Measurements from ENCODE around the gene ACOT7.

The ACOT7 gene

DNA sequence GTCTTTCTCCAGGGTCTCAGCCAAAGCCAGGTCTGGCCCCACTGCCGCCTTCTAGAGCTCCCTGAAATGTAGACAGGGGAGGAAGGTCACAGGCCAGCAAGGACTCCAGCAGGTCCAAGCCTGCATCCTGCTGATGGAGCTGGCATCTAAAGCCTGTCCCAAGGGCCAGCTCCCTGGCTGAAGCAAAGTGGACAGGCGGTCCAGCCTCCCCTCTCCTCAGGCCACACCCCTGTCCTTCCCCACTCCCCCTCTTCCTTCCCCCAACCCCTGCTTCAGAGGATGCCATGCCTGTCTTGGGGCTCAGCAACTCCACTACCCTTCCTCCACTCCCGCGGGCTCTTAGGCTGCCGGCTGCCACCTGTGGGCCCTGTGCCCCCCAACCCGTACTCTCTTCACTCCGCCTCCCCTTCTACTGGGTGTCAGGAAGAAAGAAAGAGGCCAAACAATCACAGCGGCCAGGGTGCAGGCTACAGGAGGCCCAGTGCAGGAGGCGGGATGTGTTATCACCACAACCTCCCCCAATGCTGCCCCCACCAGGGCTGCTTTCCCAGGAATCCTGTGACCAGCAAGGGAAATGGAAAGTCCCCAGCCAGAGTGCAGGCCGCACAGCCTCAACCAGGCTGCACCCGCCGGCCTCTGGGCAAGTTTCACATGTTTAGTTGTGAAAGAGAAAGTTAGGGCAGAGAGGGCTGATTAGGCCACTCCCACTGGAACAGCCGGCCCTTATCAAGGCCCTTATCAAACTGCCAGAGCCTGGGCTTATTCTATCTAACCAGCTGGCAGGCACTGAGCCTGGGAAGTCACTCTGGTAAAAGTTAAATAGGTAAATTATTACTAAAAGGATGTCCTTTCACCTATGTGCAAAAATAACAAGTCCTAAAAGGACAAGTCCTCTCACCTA, 34.1 kb downstream of the ACOT7 start:
- no peak for DNase-seq

DNA sequence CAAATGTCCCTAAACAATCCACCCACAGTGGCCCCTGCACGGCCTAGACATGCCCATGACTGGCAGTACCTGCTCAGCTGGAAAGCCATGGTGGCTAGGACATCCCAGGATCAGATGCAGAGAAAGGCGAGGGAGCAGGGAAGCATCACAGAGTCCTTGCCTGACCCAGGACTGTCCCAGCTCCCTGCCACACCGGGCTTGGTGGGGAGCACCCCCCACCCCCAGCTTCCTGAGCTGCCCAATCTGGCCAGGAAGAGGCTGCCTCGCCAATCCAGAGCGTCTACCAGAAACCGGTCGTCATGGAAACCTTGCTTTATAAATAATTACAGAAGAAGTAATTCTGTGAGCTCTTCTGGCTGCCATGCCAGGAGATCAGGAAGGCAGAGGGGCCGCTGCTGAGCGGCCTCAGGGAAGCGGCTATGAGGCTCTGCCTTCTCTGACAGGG, 34.8 kb downstream of the ACOT7 start:
- DNase-seq, result no peak

DNA sequence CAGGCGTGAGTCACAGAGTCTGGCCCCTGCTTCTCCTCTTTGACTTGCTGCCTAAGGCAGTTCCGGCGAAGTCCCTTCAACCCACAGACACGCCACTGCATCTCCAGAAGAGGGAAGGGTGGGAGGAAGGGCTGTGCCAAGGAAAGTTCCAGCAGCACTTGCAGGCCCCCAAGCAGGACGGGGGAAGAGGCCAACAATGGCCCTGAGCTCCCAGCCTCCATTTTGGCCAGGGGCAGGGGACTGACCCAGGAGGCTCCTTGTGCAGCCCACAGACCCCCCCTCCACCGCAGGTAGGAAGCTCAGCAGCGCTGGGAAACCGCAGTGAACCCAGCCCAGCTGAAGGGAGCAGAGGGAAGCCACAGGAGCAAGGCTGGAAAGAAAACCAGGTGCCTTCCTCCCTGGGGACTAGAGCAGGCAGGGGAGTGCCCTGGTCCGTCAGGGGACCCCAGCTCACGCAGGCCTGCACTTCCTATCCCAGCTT, 35.4 kb downstream of the ACOT7 start:
- no peak for DNase-seq

DNA sequence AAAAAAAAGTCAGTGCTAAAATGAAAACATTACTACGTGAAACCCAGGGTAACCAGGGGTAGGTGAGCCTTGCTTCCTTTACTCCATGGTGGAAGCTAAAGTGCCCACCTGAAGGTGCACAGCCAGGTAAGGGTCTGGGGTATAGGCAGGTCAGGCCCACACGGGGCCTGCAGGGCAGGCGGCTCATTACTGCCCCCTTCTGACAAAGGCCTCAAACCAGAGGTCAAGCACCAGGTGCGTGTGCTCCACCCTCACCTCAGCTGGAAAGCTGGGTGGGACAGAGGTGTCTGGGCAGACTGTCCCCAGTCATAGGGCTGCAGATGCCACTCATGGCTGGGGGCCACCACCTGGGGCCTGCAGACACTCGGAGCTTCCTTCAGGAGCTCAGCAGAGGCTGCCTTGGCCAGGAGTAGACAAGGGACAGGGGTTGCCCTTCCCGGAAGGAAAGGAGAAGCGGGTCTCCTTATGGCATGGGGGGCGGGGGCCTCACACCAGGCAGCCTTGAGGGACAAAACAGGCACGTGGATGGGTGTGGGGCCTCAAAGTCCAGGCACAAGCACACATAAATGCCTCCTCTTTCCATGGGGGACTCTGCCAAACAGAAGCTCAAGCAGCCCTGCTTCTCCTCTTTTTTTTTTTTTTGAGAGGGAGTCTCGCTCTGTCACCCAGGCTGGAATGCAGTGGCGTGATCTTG, 36.2 kb downstream of the ACOT7 start:
- DNase-seq, result no peak

DNA sequence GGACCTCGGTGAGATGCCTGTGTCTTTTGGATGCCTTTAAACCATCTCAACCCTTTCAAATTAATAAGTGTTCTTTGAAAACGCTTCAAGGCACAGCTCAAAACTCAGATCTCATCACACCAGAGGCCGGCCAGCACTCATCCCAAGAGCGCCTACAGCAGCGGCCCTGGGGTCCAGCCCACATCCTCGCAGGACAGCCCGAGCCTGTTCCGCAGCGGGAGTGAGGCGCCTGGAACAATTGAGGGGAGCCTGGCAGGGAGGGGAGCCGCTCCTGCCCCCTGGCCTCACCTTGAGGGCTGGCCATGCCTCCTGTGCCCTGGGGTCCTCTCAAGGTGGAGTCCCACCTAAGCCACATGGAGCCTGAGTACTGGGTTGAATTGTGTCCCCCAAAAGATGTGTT, 37.9 kb downstream of the ACOT7 start:
- no peak for DNase-seq

DNA sequence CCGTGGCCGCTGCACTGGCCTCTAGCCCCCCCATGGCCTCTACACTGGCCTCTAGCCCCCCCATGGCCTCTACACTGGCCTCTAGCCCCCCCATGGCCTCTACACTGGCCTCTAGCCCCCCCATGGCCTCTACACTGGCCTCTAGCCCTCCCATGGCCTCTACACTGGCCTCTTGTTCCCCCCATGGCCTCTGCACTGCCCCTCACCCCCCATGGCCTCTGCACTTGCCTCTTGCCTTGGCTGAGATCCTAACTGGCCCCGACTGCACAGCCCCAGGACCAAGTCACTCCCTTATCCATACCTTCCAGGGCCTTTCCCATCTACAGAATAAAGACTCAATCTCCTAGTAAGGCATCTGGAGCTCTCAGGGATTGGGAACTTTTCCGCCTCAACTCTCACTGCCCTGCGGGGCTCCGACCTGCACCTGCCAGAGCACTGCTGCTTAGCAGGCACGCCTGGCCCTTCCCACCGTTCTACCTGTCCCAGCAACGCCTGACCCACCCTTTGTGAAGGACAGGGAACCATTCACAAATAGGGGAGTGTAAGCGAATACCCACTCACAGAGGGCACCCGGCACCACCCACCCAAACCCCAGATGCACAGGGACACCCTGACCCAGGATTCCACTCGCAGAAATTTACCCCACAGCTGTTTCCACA, 38.8 kb downstream of the ACOT7 start:
- no peak for DNase-seq

DNA sequence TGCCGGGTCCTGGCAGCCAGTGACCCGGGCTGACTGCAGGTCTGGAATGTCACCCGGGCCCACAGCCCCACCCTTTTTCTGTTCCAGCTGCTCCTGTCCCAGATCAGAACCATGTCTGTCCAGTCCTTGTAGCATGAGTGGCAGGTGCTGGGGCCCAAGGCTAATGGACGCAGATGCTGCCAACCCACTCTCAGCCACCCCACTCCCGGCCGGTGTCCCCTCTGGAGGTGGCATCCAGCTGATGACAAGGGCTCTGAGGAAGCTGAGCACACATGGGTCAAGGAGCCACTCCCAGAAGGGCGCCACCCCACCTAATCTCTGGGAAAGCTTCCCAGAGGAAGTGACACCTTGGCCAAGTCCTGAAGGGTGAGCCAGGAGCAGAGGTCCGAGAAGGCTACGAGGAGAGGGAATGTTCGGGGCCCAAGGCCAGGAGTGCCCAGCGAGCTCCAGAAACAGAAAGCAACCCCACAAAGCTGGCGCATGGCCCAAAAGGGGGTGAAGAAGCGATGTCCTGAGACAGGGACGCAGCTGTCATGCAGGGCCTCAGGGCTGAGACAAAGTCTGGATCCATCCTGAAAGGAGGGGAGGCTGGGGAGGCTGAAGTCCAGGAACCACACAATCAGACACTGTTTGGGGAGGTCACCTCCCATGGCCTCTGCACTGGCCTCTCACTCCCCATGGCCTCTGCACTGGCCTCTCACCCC, 39.5 kb downstream of the ACOT7 start:
- DNase-seq, result no peak

DNA sequence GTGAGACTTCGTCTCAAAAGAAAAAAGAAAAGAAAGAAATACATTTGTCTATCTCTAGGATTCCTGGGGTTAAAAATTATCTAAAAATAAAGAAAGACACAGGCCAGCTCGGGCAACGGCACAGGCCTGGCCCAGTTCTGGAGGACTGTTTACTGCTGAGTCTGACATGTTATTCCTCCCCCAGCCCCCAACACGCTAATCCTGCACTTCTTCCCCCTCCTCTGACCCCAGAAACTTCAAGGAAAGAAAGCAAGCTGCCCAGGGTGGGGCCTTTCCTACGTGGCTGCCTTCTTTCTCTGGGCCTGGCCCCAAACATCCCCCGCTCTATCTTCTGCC, 40.0 kb downstream of the ACOT7 start:
- DNase-seq, result no peak

DNA sequence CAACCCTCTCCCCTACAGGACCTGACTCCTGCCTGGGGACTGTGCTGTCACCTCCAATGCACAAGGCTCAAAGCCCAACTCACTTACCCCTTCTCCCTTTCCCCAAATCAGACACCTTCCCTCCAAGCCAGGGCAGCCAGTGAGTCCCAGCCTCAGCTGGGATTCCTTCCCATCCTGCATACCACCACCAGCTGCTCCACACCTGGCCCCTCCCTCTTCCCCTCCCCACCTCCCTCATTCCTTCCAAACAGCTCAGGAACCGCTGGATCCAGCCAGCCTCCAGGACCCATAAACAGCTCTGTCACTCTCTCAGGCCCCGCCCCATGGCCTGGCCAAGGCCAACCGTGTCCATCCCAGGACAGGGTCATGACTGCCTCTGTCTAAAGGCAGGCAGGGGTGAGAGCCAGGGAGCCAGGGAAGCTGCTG, 41.4 kb downstream of the ACOT7 start:
- DNase-seq, result no peak

DNA sequence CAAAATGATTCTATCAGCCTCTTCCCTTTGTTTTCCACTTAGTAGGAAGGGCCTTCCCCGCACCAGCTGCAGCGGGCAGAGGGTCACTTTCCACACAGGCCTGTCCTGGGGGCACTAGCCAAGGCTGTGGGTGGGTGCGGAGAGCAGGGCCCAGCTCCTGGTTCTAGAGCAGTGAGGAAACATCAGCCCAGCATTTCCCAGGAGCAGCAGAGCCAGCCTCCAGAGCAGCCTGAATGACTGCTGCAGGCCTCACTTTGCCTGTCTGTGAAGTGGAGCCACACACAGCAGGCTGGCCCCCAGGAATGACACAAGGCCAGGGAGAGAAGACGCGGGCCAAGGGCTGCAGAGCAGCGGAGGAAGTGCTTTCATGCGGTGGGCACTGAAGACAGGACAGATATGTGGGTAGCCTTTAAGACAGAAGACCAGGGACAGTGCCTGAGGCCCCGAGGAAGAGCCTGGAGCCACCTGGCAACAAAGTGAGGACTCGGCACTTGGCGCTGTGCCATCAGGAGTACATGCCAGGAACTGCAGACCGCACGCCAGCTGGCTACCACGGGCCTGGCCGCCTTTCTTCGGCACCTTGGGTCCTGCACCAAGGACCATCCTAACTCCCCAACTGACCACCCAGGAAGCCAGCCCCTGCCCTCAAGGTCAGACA, 42.0 kb downstream of the ACOT7 start:
- peak; percentile 38 for DNase-seq

DNA sequence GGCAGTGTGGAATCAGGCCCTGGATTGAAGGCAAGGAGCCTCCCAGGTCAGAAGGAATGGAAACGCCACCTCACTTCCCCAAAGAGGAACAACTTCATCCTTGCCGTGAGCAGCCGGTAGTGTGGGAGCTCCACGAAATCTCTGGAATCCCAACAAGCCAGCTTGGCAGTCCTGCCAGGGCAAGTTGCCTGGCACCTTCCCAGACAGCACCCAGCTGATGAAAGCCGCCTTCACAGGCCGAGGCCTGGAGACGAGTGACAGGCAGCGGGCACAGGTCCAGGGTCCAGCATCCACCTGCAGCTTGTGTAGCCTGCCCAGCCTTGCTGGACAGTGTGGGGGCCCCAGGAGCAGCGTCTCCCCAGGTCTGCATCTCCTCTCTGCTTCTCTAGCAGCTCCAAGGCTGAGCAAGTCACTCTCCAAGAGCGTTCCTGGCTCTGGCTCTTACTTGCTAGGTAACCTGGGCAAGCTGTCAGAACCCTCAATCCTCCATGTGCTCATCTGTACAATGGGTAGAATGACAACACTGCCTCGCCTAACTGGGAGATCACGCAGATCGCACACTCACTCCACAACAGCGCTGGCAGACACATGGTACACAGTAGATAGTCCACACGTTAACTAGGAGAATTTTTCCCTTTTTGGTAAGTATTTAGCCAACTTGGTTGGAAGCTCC, 43.0 kb downstream of the ACOT7 start:
- no peak for DNase-seq

DNA sequence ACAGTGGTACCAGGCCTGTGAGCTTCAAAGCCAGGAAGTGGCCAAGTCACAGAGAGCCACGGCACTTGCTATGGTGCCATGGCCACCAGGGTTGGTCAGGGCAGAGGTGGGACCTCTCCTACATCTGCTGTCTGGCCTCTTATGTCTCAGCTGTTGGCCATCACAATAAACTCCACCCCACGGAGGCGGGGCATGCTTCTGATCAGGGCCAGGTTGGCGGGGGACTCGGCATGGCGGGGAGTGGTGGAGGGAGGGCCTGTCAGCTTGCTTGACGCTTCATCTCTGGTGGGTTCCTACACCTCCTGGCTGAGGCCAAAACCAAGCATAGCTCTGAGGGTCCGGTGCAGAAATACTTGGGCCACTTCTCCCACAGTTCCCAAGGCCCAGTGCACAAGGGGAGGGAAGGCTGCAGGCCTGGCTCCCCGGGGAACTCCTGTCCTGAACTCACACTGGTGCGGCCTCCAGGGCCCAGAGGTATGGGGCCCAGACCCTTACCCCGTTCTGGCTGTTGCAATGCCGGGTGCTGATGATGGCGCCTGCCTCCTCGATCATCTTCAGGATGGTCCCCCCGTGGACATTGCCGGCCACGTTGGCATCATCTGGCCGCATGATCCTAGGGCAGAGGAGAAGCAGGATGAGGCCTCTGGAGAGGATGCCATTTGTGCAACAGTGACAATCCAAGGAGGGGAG, 44.2 kb downstream of the ACOT7 start:
- no peak for DNase-seq

DNA sequence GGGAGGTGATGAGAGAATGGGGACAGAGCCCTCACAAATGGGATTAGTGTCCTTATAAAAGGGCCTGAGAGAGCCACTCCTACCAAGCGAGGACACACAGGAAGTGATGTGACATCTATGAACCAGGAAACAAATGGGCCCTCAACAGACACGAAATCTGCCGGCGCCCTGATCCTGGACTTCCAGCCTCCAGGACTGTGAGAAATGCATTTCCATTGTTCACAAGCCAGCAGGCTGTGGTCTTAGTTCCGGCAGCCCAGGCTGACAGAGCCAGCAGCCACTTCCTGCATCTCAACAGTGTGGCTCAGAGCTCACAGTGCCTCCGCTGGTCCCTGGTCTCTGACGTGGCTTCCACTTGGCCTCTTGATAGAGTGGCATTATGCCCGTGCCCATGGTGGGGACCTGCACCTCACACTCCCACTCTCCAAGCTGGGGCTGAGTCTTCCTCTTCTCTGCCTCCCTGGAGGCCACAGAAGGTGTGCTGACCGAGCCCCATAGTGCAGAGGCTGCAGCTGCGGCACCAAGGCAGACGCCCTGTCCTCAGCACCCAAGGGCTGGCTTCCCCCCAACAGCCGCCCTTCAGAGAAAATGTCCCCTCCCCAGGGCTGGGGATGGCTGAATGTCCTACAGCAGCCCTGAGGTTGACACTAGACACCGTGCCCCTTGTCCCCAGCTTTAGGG, 44.9 kb downstream of the ACOT7 start:
- no peak for DNase-seq

DNA sequence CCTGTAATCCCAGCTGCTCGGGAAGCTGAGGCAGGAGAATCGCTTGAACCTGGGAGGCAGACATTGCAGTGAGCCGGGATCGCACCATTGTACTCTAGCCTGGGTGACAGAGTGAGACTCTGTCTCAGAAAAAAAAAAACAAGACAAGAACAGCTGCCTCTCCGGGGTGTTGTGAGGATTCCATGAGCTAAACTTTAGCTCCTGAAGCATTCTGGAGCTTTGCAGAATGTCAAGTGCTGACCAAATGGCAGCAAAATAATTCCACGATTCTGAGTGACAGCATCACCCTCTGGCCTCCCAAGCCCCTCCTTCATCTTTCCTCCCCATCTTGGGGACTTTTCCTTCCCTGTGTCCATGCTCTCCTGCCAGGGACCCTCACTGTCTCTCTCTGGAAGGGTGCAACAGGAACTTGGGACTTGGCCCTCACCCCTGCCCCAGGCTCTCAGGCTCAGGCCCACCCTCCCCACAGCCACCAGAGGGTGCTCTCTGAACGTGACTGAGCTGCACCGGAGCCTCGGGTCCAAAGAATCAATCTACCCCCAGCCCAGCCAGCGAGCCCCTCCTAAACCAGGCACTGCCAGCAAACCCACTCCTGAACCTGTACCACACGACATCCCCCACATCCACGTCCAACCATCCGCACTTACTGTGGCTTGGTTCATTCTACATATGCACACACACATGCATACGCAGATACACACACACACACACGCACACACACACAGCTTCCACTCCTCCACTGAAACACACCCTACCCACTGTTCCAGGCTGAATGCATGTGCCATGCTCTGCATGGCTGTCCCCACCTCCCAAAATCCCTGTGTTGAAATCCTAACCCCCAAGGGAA, 45.7 kb downstream of the ACOT7 start:
- DNase-seq, result no peak

DNA sequence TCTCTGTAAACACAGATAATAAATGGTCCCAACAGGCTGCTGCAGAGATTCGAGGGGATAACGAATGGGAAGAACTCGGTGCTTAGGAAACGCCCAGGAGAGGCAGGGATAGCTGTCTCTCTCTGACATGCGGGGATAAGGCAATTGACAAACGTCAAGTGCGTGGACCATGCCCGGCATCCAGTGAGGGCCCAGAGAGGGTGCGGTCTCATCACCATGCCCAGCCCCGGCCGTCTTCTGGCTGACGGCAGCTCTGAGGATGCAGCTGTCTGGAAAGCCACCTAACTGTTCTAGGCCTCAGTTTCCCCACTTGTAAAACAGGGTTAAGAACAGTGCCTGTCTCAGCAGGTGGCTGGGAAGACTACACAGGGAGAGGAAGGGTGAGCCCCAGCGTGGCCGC, 48.1 kb downstream of the ACOT7 start:
- DNase-seq, result no peak

DNA sequence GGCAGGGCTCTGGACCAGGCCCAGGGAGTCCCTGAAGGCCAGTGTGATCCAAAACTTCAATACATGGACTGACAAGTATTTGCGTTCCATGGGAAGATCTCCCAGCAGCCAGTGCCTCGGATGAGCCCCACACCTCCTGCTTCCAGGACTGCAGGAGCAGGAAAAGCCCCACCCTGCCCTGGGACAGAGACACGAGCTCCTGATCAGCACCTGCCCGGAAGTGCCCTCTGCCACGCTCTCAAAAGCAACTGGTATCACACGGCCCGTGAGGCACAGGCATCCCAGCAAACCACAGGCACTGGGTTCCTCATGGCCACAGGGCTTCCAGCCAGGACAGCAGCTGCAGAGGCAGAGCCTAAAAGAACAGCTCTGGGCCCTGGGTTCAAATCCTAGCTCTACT, 48.6 kb downstream of the ACOT7 start:
- DNase-seq, result no peak

DNA sequence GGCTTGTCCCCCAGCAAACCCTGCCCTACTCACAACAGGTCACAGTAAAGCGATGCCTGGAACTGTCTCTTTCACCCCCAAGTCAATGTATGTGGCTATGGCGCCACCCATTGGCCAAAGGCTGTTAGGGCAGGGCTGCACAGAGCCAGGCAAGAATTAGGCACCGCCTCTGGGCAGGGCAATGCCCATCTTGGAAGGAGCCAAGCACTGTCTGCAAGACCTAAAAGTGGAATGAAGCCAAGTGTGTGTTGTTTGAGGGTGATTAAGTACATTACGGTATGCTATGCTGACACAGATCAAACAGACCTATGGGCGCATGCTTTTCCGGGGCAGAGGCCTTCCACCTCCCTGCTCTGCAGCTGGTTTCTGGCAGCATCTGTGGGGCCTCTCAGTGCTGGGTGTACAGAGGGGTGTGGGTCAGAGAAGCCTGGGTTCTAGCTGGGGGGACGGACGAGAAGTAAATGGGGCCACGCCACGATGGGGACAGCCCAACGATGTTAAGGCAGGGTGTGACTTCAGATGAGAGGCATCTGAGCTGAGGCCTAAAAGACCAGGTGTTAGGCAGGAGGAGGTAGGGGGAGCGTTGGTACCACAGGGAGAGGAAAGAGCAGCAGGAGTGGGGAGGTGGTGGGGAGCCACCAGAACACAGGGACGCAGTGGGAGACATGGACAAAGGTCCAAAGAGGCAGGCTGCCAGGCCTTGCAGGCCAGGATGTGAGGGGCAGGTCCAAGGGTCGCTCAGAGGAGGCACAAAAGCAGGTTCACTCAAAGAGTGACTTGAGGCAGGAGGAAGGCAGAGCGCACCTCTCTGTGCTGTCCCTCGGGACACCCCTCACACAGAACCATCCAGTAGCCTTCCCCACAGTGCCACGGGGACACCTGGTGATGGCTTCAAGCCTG, 49.8 kb downstream of the ACOT7 start:
- peak; percentile 71 for DNase-seq

DNA sequence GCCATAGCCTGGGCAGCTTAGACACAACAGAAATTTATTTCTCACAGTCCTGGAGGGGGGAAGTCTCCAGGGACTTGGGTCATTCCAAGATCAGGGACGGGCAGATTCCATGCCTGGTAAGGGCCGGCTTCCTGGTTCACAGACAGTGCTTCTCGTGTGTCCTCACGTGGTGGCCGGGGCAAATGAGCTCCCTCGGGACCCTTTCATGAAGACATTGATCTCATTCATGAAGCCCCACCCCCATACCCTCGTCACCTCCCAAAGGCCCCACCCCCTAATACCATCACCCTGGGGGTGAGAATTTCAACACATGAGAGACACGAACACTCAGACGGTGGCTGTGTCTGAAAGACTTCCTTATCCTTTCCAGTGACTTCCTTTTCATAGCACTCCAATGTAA, 51.5 kb downstream of the ACOT7 start:
- no peak for DNase-seq

DNA sequence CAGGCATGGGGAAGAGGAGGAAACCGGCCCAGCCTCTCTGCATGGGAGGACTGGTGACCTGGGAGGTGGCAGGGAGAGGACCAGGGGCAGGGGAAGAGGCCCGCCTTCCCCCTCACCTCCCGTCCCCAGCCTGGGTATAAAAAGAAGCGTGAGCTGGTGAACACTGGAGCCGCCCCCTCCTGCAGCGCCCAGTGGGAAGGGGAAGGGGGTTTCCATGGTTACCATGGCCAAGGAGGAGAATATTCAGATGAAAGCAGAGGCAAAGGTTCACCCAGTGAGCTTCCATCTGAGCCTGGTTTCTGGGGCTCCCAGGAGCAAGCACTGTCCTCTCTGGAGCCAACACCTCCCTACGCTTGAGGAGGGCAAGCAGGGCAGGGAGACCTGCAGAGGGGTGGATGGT, 54.9 kb downstream of the ACOT7 start:
- no peak for DNase-seq
